ENCODE data around the gene RNF222. TPM values are rescaled to one million over a fixed set of nuclear protein-coding genes. Genes with fewer than 3 reads are reported as not detected.
"Not testable (repeated sequence)": the region's sequence is repeated elsewhere in the genome, so short reads cannot be mapped to it uniquely, and the experiment has no call there.

RNF222 gene
- polyA plus RNA-seq, 1 experiment = not detected

GRCh38 chr17:8402921-8403536 lies 5.4 kb upstream of the RNF222 start:
- TF ChIP-seq CTCF (IDR thresholded peaks at IDR 0.05; ENCODE audit: low read depth, low read length) = no peak
- no peak overlapping the region for H3K27ac ChIP-seq (ENCODE audit: low read depth, low read length)
- no peak overlapping the region for H3K4me3 ChIP-seq (ENCODE audit: low read depth, low read length)
- no peak for DNase-seq (ENCODE audit: low read depth, low spot score)
- H3K27me3 ChIP-seq (ENCODE audit: control insufficient read depth, insufficient read depth, low read length) = peaks cover 9% of the 10 kb centered on the region
- CTCF ChIA-PET = interaction anchor here (0.6 kb wide), 1 partner anchor 11 kb away, joined by 3 read pairs; no protein-coding TSS in a partner anchor
- H3K9me3 ChIP-seq (ENCODE audit: control insufficient read depth, insufficient read depth, low read length) = no peaks in the 10 kb centered on the region
- POLR2A ChIA-PET = no interaction called here

- Histone ChIP-seq H3K4me3 (ENCODE audit: low read depth, low read length) (no peak overlapping the region), H3K9me3 (ENCODE audit: control insufficient read depth, insufficient read depth, low read length) (no peaks in the 10 kb centered on the region), H3K27ac (ENCODE audit: low read depth, low read length) (no peak overlapping the region), H3K27me3 (ENCODE audit: control insufficient read depth, insufficient read depth, low read length) (peaks cover 11% of the 10 kb centered on the region)
- CTCF ChIA-PET = interaction anchor here (1.6 kb wide), 1 partner anchor 9 kb away, joined by 5 read pairs; no protein-coding TSS in a partner anchor
- POLR2A ChIA-PET = no interaction called here
- DNase-seq (ENCODE audit: low read depth, low spot score) = no peak
- TF ChIP-seq CTCF (IDR thresholded peaks at IDR 0.05; ENCODE audit: low read depth, low read length) = no peak
Observed at GRCh38 chr17:8401107-8401506, 3.5 kb upstream of the RNF222 start.

DNA sequence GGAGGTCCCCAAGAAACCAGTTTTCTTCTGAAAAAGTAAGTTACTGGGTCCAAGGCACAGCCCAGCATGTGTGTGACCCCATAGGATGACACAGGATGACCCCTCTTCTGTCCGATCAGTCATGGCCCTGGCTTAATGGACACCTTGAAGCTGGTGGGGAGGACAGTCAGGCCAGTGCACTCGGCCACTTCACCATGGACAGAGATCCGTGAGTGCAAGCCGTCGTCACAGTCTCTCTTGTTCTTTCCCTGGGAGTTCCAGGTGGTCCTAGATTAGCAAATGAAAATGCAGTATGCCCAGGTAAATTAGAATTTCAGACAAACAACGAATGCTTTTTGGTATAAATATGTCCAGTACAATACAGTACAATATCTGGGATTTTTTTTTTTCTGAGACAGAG lies 1.4 kb upstream of the RNF222 start:
- CTCF ChIA-PET = interaction anchor here (1.5 kb wide), 1 partner anchor 11 kb away, joined by 5 read pairs; no protein-coding TSS in a partner anchor
- POLR2A ChIA-PET = no interaction called here
- Histone ChIP-seq H3K27me3 (ENCODE audit: control insufficient read depth, insufficient read depth, low read length) (peaks cover 11% of the 10 kb centered on the region), H3K4me3 (ENCODE audit: low read depth, low read length) (no peak overlapping the region), H3K27ac (ENCODE audit: low read depth, low read length) (no peak overlapping the region), H3K9me3 (ENCODE audit: control insufficient read depth, insufficient read depth, low read length) (no peaks in the 10 kb centered on the region)
- DNase-seq (ENCODE audit: low read depth, low spot score) = no peak
- no peak for TF ChIP-seq CTCF (IDR thresholded peaks at IDR 0.05; ENCODE audit: low read depth, low read length)

GRCh38 chr17:8394497-8394896 lies 3.1 kb downstream of the RNF222 start:
- H3K4me3 ChIP-seq (ENCODE audit: low read depth, low read length); H3K27ac ChIP-seq (ENCODE audit: low read depth, low read length); H3K27me3 ChIP-seq (ENCODE audit: control insufficient read depth, insufficient read depth, low read length); POLR2A ChIA-PET; H3K9me3 ChIP-seq (ENCODE audit: control insufficient read depth, insufficient read depth, low read length); DNase-seq (ENCODE audit: low read depth, low spot score): not testable (repeated sequence)
- CTCF ChIA-PET = interaction anchor here (0.6 to 1.8 kb wide), 6 partner anchors 11 to 392 kb away, joined by 3 to 6 read pairs (median 4); no protein-coding TSS in a partner anchor

GRCh38 chr17:8393470-8394231 lies 4.0 kb downstream of the RNF222 start:
- no peak overlapping the region for H3K27ac ChIP-seq (ENCODE audit: low read depth, low read length)
- CTCF ChIA-PET = interaction anchor here (0.6 to 1.8 kb wide), 5 partner anchors 10 to 392 kb away, joined by 3 to 6 read pairs (median 4); no protein-coding TSS in a partner anchor
- peaks cover 6% of the 10 kb centered on the region; the same call in 1 of the 2 replicates for H3K9me3 ChIP-seq (ENCODE audit: control insufficient read depth, insufficient read depth, low read length)
- TF ChIP-seq CTCF (IDR thresholded peaks at IDR 0.05; ENCODE audit: low read depth, low read length) = no peak
- H3K4me3 ChIP-seq (ENCODE audit: low read depth, low read length) = no peak overlapping the region
- no peak for DNase-seq (ENCODE audit: low read depth, low spot score)
- H3K27me3 ChIP-seq (ENCODE audit: control insufficient read depth, insufficient read depth, low read length) = peaks cover 2% of the 10 kb centered on the region
- POLR2A ChIA-PET = interaction anchor here (0.7 kb wide), 1 partner anchor 42 kb away, joined by 4 read pairs; no protein-coding TSS in a partner anchor

All from AG04450 (cell line).